D341Med (cell line): Measurements from ENCODE around the gene TMTC2.
"Not testable (repeated sequence)": the region's sequence is repeated elsewhere in the genome, so short reads cannot be mapped to it uniquely, and the experiment has no call there.

Experiments
- DNase-seq: peaks from one replicate; pipeline ENCODE4 v3.0.0; 2012; ENCODE audit warnings: low spot score

Gene TMTC2

GRCh38 chr12:82727886-82728285 lies 41.2 kb downstream of the TMTC2 start:
- DNase-seq: no peak

- no peak for DNase-seq
These were observed 42.0 kb downstream of the TMTC2 start for GRCh38 chr12:82728710-82729109.

GRCh38 chr12:82730953-82731459 lies 44.3 kb downstream of the TMTC2 start:
- DNase-seq: no peak

- no peak for DNase-seq
These were observed 53.7 kb downstream of the TMTC2 start for GRCh38 chr12:82740129-82741000.

- DNase-seq: no peak
These were observed 58.5 kb downstream of the TMTC2 start for GRCh38 chr12:82745063-82745674.

GRCh38 chr12:82745807-82746206 lies 59.1 kb downstream of the TMTC2 start:
- DNase-seq: no peak

GRCh38 chr12:82746668-82747067 lies 60.0 kb downstream of the TMTC2 start:
- no peak for DNase-seq

- no peak for DNase-seq
These were observed 62.3 kb downstream of the TMTC2 start for GRCh38 chr12:82749015-82749414.

GRCh38 chr12:82754856-82755255 lies 68.2 kb downstream of the TMTC2 start:
- no peak for DNase-seq

- DNase-seq: no peak
These were observed 69.6 kb downstream of the TMTC2 start for GRCh38 chr12:82756303-82756702.

GRCh38 chr12:82757059-82757458 lies 70.4 kb downstream of the TMTC2 start:
- no peak for DNase-seq

- DNase-seq: no peak
These were observed 71.0 kb downstream of the TMTC2 start for GRCh38 chr12:82757656-82758055.

GRCh38 chr12:82758749-82759330 lies 72.1 kb downstream of the TMTC2 start:
- no peak for DNase-seq

- DNase-seq: no peak
These were observed 73.7 kb downstream of the TMTC2 start for GRCh38 chr12:82760423-82760822.

- DNase-seq: not testable (repeated sequence)
These were observed 78.5 kb downstream of the TMTC2 start for GRCh38 chr12:82765206-82765605.

GRCh38 chr12:82765971-82766705 lies 79.4 kb downstream of the TMTC2 start:
- no peak for DNase-seq

- DNase-seq: no peak
These were observed 88.0 kb downstream of the TMTC2 start for GRCh38 chr12:82774666-82775065.

- DNase-seq: no peak
These were observed 93.8 kb downstream of the TMTC2 start for GRCh38 chr12:82780517-82780916.

GRCh38 chr12:82781309-82781997 lies 94.7 kb downstream of the TMTC2 start:
- DNase-seq: no peak

- DNase-seq: no peak
These were observed 96.7 kb downstream of the TMTC2 start for GRCh38 chr12:82783435-82783834.

GRCh38 chr12:82787016-82787415 lies 100.3 kb downstream of the TMTC2 start:
- no peak for DNase-seq

GRCh38 chr12:82788594-82788993 lies 101.9 kb downstream of the TMTC2 start:
- no peak for DNase-seq
